ENCODE data around the gene ARID1B.

DNA sequence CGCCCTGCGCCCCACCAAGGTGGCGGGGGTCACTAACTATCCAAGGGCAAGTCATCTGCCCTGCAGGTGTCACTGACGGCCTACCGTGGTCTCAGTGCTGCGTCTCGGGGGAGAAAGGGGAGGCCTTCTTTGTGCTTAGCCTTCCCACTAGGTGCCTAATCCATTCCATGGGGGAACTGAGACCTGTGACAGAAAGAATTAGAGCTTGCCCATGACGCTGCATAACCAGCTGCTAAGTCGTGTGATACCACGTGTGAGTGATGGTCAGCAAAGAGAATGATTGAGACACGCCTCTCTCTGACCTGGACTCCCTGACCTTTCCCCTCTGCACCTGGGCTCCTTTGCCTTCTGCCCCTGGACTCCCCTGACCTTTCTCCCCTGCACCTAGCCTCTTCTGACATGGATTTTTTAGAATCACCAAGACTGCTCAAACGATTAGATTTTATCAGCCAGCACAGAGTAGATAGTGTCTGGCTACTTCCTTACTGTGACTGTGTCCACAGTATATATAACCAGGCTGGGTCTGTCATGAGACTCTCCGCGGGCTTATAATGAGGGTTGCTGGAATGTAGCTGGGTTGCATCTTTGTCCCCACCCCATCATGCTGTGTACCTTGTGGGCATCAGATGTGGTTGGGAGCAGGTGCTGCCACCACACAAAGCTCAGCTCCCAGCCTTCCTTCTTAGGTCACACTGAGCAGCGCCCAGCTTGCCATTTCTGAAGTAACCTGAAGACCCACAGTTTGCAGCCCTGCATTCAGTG is 405.5 kb downstream of the ARID1B start:
- TF ChIP-seq ZNF654 (tag by site-specific recombination; IDR thresholded peaks at IDR 0.05; ENCODE audit: low read depth) (no peak), ZNF121 (tag by site-specific recombination; IDR thresholded peaks at IDR 0.05) (no peak), ZNF274 (IDR thresholded peaks at IDR 0.05; ENCODE audit: low read length) (no peak), ZNF274 (tag by site-specific recombination; IDR thresholded peaks at IDR 0.05; ENCODE audit: borderline replicate concordance) (no peak)
- TF ChIP-seq, protein P1, sequence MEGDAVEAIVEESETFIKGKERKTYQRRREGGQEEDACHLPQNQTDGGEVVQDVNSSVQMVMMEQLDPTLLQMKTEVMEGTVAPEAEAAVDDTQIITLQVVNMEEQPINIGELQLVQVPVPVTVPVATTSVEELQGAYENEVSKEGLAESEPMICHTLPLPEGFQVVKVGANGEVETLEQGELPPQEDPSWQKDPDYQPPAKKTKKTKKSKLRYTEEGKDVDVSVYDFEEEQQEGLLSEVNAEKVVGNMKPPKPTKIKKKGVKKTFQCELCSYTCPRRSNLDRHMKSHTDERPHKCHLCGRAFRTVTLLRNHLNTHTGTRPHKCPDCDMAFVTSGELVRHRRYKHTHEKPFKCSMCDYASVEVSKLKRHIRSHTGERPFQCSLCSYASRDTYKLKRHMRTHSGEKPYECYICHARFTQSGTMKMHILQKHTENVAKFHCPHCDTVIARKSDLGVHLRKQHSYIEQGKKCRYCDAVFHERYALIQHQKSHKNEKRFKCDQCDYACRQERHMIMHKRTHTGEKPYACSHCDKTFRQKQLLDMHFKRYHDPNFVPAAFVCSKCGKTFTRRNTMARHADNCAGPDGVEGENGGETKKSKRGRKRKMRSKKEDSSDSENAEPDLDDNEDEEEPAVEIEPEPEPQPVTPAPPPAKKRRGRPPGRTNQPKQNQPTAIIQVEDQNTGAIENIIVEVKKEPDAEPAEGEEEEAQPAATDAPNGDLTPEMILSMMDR (tag by site-specific recombination; IDR thresholded peaks at IDR 0.05): no peak

Data from HEK293 (cell line).